ENCODE measurements around the gene MGST1. TPM values are rescaled to one million over a fixed set of nuclear protein-coding genes. Genes with fewer than 3 reads are reported as not detected.

The MGST1 gene
- total RNA-seq, 1 donor from 2014 or later = 26.9 TPM

Other genes with a start within 250 kb of the MGST1 start
- gene SLC15A5, start 70.0 kb upstream of the MGST1 start, total RNA-seq = not detected in 2 replicates